Caco-2 (cell line): ENCODE data around the gene RALGDS. TPM values are rescaled to one million over a fixed set of nuclear protein-coding genes. Genes with fewer than 3 reads are reported as not detected.
"Not testable (repeated sequence)": the region's sequence is repeated elsewhere in the genome, so short reads cannot be mapped to it uniquely, and the experiment has no call there.

Experiments used
- BruUV-seq: library from RNA; stranded (reverse); fragments of 400-500 nt; replicated peaks from 2 replicates; lab custom pipeline; 2021; lab: Mats Ljungman, UMichigan
- CTCF ChIA-PET: fragments of 300-600 bp; sonication (Branson Sonifier 250); formaldehyde crosslinking; loops from one replicate; lab custom pipeline; 2022; ENCODE audit warnings: antibody characterized with exemption; lab: Charles Lee
- POLR2A ChIA-PET: fragments of 300-600 bp; sonication (Branson Sonifier 250); formaldehyde crosslinking; loops from one replicate; lab custom pipeline; 2022; ENCODE audit warnings: antibody characterized with exemption; lab: Charles Lee
- DNase-seq, 2 experiments: peaks; one replicate each; pipeline versions ENCODE4 v3.0.0 to v3.0.0-alpha.2; 2020 to 2022
- H3K27me3 ChIP-seq: replicated peaks from 2 replicates; pipeline ENCODE4 v1.6.0; 2011; ENCODE audit warnings: low read length; ENCODE audit not compliant: control insufficient read depth, insufficient read depth
- H3K36me3 ChIP-seq: 2 replicates; pipeline ENCODE4 v1.5.1; 2011; ENCODE audit warnings: low read length; ENCODE audit not compliant: control insufficient read depth, insufficient read depth
- H3K4me1 ChIP-seq: fragments of 250-450 bp; sonication (Bioruptor Pico); 2 replicates; pipeline ENCODE4 v1.5.1; 2020; ENCODE audit warnings: mild to moderate bottlenecking
- H3K4me3 ChIP-seq: 2 replicates; pipeline ENCODE4 v1.5.1; 2011; ENCODE audit warnings: low read depth, mild to moderate bottlenecking, control low read depth, low read length
- H3K9me3 ChIP-seq: fragments of 250-450 bp; sonication (Bioruptor Pico); 2 replicates; pipeline ENCODE4 v1.5.1; 2020; ENCODE audit warnings: mild to moderate bottlenecking, moderate library complexity
- H3K27ac Mint-ChIP-seq: one replicate; pipeline ENCODE4 v1.8.0; 2022; ENCODE audit warnings: mixed read lengths; ENCODE audit not compliant: unreplicated experiment
- H3K27me3 Mint-ChIP-seq: one replicate; pipeline ENCODE4 v1.8.0; 2022; ENCODE audit warnings: mixed read lengths; ENCODE audit not compliant: insufficient read depth, unreplicated experiment
- H3K36me3 Mint-ChIP-seq: one replicate; pipeline ENCODE4 v1.8.0; 2022; ENCODE audit warnings: mild to moderate bottlenecking, mixed read lengths; ENCODE audit not compliant: insufficient read depth, unreplicated experiment
- H3K4me1 Mint-ChIP-seq: one replicate; pipeline ENCODE4 v1.8.0; 2022; ENCODE audit warnings: low read depth, mixed read lengths; ENCODE audit not compliant: unreplicated experiment
- H3K4me3 Mint-ChIP-seq: one replicate; pipeline ENCODE4 v1.8.0; 2022; ENCODE audit warnings: mild to moderate bottlenecking, moderate library complexity, mixed read lengths; ENCODE audit not compliant: unreplicated experiment
- H3K9me3 Mint-ChIP-seq: one replicate; pipeline ENCODE4 v1.8.0; 2022; ENCODE audit warnings: mixed read lengths; ENCODE audit not compliant: unreplicated experiment
- intact Hi-C: fragments of 100-400 bp; cut with micrococcal nuclease; formaldehyde crosslinking; loops from one replicate; pipeline ENCODE4 v1.10.0; 2022; ENCODE audit not compliant: unreplicated experiment
- total RNA-seq: library from RNA; stranded (reverse); gene quantifications from 2 replicates; pipeline ENCODE4 v1.2.3, GENCODE V29; 2022
- TF ChIP-seq, protein P1 (sequence below), 2 experiments: fragments of 200-600 bp in 1 of 2; IDR thresholded peaks; 1 replicate in 1 of 2; 2 replicates in 1 of 2; pipeline versions ENCODE4 v1.5.1 to v1.8.0; 2011 to 2022; ENCODE audit warnings: antibody characterized with exemption in 1 of 2, control low read depth in 1 of 2, inconsistent platforms in 1 of 2, low read depth in 1 of 2, low read length in 1 of 2, mild to moderate bottlenecking in 1 of 2, moderate library complexity in 1 of 2; ENCODE audit not compliant: insufficient read depth in 1 of 2, severe bottlenecking in 1 of 2, unreplicated experiment in 1 of 2

Gene RALGDS
- total RNA-seq, 1 experiment from 2014 or later = 18.7 TPM

DNA sequence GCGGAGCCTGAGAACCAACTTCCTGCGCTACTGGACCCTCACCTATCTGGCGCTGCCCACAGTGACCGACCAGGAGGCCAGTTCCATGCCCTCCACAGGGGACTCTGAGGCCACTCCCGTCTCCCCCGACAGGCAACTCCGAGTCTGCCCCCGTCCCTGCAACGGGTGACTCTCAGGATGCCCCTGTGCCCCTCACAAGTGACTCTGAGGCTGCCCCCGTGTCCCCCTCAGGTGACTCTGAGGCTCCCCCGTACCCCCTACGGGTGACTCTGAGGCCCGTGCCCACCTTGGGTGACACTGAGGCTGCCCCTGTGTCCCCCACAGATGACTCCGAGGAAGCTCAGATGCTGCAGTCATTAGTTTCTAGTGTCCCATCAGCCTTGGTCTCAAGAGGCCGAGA, 34.1 kb downstream of the RALGDS start:
- no peaks in the 10 kb centered on the region for H3K9me3 ChIP-seq
- peak in 1 of 2 experiments; percentile 28 for DNase-seq
- no peak overlapping the region for H3K4me3 ChIP-seq
- no peaks in the 10 kb centered on the region for H3K4me1 Mint-ChIP-seq
- ChIA-PET CTCF (no interaction called here), POLR2A (no interaction called here)
- intact Hi-C loops = no loop called here
- no peak overlapping the region for H3K4me3 Mint-ChIP-seq
- TF ChIP-seq, protein P1, sequence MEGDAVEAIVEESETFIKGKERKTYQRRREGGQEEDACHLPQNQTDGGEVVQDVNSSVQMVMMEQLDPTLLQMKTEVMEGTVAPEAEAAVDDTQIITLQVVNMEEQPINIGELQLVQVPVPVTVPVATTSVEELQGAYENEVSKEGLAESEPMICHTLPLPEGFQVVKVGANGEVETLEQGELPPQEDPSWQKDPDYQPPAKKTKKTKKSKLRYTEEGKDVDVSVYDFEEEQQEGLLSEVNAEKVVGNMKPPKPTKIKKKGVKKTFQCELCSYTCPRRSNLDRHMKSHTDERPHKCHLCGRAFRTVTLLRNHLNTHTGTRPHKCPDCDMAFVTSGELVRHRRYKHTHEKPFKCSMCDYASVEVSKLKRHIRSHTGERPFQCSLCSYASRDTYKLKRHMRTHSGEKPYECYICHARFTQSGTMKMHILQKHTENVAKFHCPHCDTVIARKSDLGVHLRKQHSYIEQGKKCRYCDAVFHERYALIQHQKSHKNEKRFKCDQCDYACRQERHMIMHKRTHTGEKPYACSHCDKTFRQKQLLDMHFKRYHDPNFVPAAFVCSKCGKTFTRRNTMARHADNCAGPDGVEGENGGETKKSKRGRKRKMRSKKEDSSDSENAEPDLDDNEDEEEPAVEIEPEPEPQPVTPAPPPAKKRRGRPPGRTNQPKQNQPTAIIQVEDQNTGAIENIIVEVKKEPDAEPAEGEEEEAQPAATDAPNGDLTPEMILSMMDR (IDR thresholded peaks at IDR 0.05; ENCODE audit: insufficient read depth in 1 of 2, low read depth in 1 of 2, low read length in 1 of 2, severe bottlenecking in 1 of 2, unreplicated experiment in 1 of 2) = no peak
- no TSS peak for BruUV-seq
- no peaks in the 10 kb centered on the region for H3K4me1 ChIP-seq
- no peak overlapping the region for H3K27ac Mint-ChIP-seq
- H3K27me3 Mint-ChIP-seq = no peaks in the 10 kb centered on the region
- no peaks in the 10 kb centered on the region for H3K36me3 Mint-ChIP-seq
- no peaks in the 10 kb centered on the region for H3K36me3 ChIP-seq
- no peaks in the 10 kb centered on the region for H3K9me3 Mint-ChIP-seq
- no peaks in the 10 kb centered on the region for H3K27me3 ChIP-seq

DNA sequence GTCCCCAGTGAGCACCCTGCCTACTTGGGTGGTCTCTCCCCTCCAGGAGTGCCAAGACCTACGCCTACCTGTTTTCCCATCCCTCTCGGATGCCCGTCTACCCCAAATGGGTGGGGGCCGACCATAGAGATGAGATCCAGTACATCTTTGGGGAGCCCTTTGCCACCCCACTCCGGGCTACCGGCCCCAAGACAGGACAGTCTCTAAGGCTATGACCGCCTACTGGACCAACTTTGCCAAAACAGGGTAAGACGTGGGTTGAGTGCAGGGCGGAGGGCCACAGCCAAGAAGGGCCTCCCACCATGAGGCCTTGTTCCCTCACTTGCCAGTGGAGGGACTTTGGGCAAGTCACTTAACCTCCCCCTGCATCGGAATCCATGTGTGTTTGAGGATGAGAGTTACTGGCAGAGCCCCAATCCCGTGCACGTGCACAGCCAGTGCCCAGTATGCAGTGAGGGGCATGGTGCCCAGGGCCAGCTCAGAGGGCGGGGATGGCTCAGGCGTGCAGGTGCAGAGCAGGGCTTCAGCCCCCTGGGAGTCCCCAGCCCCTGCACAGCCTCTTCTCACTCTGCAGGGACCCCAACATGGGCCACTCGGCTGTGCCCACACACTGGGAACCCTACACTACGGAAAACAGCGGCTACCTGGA, 34.7 kb downstream of the RALGDS start:
- H3K27me3 ChIP-seq, CTCF ChIA-PET, H3K36me3 Mint-ChIP-seq, H3K36me3 ChIP-seq, H3K27me3 Mint-ChIP-seq, H3K4me1 ChIP-seq, H3K9me3 Mint-ChIP-seq, intact Hi-C loops, POLR2A ChIA-PET, H3K9me3 ChIP-seq, H3K4me1 Mint-ChIP-seq, H3K27ac Mint-ChIP-seq, H3K4me3 Mint-ChIP-seq, BruUV-seq, H3K4me3 ChIP-seq: not testable (repeated sequence)
- peak in 1 of 2 experiments; percentile 14 for DNase-seq

DNA sequence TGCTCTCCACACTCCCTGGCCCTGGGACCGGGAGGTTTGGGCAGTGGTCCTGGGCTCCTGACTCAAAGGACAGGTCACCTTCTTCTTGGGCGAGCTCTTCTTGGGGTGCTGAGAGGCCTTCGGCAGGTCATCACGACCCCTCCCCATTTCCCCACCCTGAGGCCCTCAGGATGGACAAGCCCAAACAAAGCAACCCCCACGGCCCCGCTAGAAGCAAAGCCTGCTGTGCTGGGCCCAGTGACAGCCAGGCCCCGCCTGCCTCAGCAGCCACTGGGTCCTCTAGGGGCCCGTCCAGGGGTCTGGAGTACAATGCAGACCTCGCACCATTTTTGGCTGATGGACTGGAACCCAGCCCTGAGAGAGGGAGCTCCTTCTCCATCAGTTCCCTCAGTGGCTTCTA, 37.4 kb downstream of the RALGDS start:
- CTCF ChIA-PET, H3K36me3 Mint-ChIP-seq: not testable (repeated sequence)

DNA sequence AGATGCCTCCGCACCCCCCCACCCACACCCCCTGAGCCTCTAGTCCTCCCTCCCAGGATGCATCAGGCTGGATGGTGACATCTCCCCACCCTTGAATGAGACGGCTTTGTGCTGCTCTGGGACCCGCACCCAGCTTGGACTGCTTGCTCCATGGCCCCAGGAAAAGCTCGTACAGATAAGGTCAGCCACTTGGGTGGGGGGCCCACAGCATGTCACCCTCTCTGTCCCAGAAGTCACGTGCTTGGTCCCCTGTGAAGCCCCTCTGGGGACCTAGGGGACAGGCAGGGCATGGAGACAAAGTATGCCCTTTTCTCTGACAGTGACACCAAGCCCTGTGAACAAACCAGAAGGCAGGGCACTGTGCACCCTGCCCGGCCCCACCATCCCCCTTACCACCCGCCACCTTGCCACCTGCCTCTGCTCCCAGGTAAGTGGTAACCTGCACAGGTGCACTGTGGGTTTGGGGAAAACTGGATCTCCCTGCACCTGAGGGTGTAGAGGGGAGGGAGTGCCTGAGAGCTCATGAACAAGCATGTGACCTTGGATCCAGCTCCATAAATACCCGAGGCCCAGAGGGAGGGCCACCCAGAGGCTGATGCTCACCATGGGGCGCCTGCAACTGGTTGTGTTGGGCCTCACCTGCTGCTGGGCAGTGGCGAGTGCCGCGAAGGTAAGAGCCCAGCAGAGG, 38.9 kb downstream of the RALGDS start:
- H3K4me1 Mint-ChIP-seq, H3K36me3 Mint-ChIP-seq, H3K27me3 ChIP-seq, H3K27ac Mint-ChIP-seq, POLR2A ChIA-PET, H3K27me3 Mint-ChIP-seq, H3K4me3 ChIP-seq, BruUV-seq, H3K36me3 ChIP-seq, intact Hi-C loops, H3K9me3 Mint-ChIP-seq, H3K9me3 ChIP-seq, CTCF ChIA-PET: not testable (repeated sequence)
- peak in 1 of 2 experiments; percentile 28 for DNase-seq
- H3K4me3 Mint-ChIP-seq = peak overlapping the region; percentile 37
- peaks cover 13% of the 10 kb centered on the region for H3K4me1 ChIP-seq

More for the DNA sequence above, 37.4 kb downstream of the RALGDS start:
- H3K4me1 Mint-ChIP-seq, H3K36me3 ChIP-seq, H3K9me3 ChIP-seq, H3K9me3 Mint-ChIP-seq, H3K4me3 Mint-ChIP-seq, H3K4me3 ChIP-seq, H3K27ac Mint-ChIP-seq, intact Hi-C loops, POLR2A ChIA-PET, BruUV-seq, H3K27me3 Mint-ChIP-seq, H3K27me3 ChIP-seq: not testable (repeated sequence)
- peak in 1 of 2 experiments; percentile 5 for DNase-seq
- peaks cover 13% of the 10 kb centered on the region for H3K4me1 ChIP-seq
